Stomach (tissue), 4 donors: ENCODE data around the gene PPP1R1C.

Experiments used
- EP300 ChIP-seq: sonication (generic); formaldehyde crosslinking; IDR thresholded peaks from one replicate; pipeline ENCODE4 v1.6.1; 2017; ENCODE audit warnings: antibody characterized with exemption
- POLR2A ChIP-seq, 4 donors: fragments of 450-650 bp; IDR thresholded peaks; one replicate each; pipeline ENCODE4 v1.6.1; 2016; ENCODE audit warnings: antibody characterized with exemption in 4 of 4, control low read depth in 2 of 4, mild to moderate bottlenecking in 1 of 4, moderate library complexity in 1 of 4
- POLR2AphosphoS5 ChIP-seq, 3 donors: sonication (generic); formaldehyde crosslinking; IDR thresholded peaks; one replicate each; pipeline ENCODE4 v1.6.1; 2016; ENCODE audit warnings: antibody characterized with exemption in 3 of 3
- TF ChIP-seq, protein P1 (sequence below), 7 experiments: fragments of 450-650 bp in 4 of 7; fragments of 200-600 bp in 3 of 7; sonication (generic) in 3 of 7; IDR thresholded peaks; one replicate each; pipeline ENCODE4 v1.5.1; 2016 to 2019; ENCODE audit warnings: antibody characterized with exemption in 7 of 7, control low read depth in 2 of 7, mild to moderate bottlenecking in 1 of 7

DNA sequence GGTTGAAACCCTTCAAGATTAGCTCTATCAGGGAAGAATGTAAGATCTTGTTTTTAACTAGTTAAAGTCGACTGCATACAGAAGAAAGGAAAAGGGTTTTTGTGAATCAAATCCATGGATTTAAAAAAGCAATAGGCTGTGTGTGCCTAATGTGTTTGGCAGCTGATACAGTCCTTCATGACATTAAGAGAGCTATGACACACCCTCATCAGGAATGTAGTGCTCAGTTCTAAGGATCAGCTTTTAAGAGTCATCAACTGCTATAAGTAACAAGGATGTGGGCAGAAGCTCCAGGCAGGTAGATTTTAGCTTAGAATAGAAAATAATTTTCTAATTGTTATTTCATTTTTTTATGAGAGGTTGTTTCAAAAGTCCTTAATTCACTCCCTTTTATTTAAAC, 52.9 kb downstream of the PPP1R1C start:
- TF ChIP-seq POLR2A (IDR thresholded peaks at IDR 0.05), result no peak
- TF ChIP-seq EP300, result no peak
- TF ChIP-seq, protein P1, sequence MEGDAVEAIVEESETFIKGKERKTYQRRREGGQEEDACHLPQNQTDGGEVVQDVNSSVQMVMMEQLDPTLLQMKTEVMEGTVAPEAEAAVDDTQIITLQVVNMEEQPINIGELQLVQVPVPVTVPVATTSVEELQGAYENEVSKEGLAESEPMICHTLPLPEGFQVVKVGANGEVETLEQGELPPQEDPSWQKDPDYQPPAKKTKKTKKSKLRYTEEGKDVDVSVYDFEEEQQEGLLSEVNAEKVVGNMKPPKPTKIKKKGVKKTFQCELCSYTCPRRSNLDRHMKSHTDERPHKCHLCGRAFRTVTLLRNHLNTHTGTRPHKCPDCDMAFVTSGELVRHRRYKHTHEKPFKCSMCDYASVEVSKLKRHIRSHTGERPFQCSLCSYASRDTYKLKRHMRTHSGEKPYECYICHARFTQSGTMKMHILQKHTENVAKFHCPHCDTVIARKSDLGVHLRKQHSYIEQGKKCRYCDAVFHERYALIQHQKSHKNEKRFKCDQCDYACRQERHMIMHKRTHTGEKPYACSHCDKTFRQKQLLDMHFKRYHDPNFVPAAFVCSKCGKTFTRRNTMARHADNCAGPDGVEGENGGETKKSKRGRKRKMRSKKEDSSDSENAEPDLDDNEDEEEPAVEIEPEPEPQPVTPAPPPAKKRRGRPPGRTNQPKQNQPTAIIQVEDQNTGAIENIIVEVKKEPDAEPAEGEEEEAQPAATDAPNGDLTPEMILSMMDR (IDR thresholded peaks at IDR 0.05), result no peak
- no peak for TF ChIP-seq POLR2AphosphoS5 (IDR thresholded peaks at IDR 0.05)
